D721Med (cell line): ENCODE data around the gene RPL41.

Experiments used
- DNase-seq: peaks from one replicate; pipeline ENCODE4 v3.0.0; 2011; ENCODE audit warnings: low spot score; ENCODE audit not compliant: insufficient read length
- FAIRE-seq: peaks from 2 replicates; lab custom pipeline; 2011; peaks lifted over from hg19 to GRCh38; lab: Jason Lieb, UNC
- TF ChIP-seq, protein P1 (sequence below): IDR thresholded peaks from 2 replicates; pipeline ENCODE4 v1.5.1; 2012; ENCODE audit warnings: mild to moderate bottlenecking, control low read depth; ENCODE audit not compliant: insufficient read depth; ENCODE audit errors: missing control alignments

The RPL41 gene

DNA sequence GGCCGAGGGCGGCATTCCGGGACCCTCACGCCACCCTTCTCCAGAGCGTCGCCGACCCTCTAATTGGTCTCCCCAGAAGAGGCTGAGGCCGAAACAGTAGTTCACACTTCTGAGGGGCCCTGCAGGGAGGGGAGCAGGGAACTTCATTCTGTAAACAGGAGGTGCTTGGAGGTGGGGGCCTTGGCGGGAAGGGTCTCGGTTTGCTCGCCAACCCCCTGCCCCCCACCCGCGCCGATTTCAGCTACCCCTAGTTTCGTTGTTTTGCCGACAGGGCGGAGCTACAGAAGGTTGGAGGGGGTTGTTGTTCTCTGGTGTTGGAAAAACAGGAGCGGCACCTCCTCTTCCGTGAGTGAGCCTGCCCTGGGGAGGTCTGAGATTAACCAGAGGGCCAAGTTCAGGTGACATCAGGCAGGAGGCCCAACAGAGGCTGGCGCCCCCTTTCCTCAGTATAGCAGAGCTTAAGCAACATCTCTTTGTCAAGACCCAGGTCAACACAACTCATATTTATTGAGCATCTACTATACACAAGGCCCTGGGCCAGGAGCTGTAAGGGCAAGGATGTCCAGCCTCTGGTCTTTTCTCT, 35.8 kb upstream of the RPL41 start:
- TF ChIP-seq, protein P1, sequence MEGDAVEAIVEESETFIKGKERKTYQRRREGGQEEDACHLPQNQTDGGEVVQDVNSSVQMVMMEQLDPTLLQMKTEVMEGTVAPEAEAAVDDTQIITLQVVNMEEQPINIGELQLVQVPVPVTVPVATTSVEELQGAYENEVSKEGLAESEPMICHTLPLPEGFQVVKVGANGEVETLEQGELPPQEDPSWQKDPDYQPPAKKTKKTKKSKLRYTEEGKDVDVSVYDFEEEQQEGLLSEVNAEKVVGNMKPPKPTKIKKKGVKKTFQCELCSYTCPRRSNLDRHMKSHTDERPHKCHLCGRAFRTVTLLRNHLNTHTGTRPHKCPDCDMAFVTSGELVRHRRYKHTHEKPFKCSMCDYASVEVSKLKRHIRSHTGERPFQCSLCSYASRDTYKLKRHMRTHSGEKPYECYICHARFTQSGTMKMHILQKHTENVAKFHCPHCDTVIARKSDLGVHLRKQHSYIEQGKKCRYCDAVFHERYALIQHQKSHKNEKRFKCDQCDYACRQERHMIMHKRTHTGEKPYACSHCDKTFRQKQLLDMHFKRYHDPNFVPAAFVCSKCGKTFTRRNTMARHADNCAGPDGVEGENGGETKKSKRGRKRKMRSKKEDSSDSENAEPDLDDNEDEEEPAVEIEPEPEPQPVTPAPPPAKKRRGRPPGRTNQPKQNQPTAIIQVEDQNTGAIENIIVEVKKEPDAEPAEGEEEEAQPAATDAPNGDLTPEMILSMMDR = no peak
- FAIRE-seq (no peak), DNase-seq (no peak)

DNA sequence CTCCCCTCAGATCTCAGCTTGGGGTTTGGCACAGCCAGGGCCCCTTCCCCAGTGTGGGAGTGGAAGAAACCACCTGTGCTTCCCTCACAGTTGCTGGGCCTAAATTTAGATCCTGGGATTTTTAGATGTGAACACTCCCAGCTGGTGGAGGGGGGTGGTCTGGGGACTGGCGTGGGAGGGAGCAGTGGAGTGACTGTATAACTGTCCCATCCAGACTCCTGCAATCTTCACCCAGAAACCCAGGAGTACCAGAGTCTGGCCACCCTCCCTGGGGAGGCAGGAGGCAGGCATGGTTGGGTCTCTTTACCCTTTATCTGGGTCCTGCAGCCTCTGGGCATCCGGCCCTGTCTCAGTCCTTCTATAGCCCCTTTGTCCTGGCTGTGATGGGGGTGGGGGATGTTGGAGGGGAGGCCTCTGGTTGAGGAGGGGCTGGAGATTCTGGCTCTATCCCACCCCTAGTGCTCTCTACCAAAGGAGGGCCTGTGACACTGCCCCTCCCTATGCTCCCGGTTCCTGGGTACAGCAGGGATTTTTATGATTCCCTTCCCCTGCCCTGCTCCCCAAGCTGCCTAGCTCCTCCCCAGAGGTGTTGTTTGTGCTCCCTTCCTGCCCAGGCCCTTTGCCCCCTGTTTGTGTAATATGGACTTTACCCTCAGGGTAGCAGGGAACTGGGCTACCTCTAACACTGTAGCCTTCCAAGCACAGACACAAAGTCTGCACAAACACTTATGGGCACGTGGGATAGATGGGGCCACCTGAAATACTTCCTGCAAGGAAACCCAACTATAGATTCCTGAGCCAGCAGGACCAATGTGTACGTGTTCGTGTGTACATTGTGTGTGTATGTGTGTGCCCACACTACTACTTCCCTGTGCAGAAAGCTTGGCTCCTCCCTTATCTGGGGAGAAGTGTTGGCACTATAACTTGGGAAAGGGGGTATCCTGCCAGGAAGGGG, 34.8 kb upstream of the RPL41 start:
- TF ChIP-seq, protein P1 = no peak
- FAIRE-seq (no peak), DNase-seq (no peak)

DNA sequence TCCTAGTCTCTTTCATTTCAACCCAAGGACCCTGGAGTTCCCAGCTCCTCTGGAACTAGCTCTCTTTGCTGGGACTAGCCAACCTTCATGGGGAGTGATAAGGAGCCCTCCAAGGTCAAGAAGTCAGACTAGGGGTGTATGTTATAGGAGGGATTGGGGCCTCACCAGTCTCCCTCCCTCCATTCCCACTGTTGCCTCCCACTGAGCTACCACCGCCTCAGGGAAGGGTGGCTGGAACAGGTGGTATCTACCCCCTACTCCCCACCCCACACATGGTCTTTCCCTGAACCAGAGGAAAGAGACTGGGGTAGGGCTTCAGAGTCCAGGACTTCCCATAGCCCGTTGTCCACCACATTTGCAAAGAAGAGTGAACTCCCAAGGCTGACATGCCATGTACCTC, 34.1 kb upstream of the RPL41 start:
- TF ChIP-seq, protein P1 = no peak
- DNase-seq (no peak), FAIRE-seq (no peak)

DNA sequence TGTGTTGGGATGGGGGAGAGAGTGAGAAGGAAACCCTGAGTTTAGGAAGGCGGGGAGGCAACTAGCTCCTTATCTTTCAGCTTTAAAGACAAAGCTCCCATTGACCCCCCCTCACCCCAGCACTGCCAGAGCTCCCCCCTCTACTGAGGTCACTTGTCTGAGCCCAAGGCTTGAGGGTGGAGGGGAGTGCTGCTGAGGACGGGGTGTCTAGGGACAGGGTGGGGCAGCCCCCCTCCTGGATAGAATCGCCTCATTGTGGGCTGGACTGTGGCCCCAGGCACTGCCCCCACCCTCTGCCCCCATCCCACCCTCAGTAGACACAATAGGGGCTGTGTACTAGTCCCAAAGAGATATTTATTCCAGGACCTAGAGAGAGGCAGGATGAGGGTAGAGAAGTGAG, 33.5 kb upstream of the RPL41 start:
- FAIRE-seq (no peak), DNase-seq (no peak)
- TF ChIP-seq, protein P1 = no peak

DNA sequence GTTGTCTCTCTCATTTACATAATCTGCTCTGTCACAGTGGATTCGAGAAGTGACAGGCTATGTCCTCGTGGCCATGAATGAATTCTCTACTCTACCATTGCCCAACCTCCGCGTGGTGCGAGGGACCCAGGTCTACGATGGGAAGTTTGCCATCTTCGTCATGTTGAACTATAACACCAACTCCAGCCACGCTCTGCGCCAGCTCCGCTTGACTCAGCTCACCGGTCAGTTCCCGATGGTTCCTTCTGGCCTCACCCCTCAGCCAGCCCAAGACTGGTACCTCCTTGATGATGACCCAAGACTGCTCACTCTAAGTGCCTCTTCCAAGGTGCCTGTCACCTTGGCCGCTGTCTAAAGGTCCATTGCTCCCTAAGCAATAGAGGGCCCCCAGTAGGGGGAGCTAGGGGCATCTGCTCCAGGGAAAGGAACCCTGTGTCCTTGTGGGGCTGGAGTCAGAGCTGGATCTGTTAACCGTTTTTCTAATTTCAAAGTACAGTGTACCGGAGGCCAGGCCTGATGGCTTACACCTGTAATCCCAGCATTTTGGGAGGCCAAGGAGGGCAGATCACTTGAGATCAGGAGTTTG, 31.4 kb upstream of the RPL41 start:
- DNase-seq = no peak
- no peak for FAIRE-seq
- TF ChIP-seq, protein P1 = peak; percentile 47

DNA sequence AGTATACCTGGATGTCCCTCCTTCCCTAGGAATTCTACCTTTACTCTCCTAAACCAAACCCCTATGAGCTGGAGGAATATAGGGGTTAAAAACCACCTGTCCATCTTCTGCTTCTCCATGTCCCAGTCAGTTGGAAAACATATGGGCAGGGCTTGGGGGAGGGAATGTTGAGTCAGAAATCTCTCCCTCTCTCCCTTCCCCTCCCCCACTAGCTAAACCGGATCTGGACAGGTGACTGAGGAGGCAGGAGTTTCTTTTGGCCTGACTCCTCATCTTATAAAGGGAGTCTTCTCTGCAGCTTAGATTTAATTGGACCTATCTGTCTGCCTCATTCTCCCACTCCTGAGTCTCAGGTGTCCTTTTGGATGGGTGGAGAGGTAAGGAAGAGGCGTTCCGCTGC, 30.3 kb upstream of the RPL41 start:
- TF ChIP-seq, protein P1 = no peak
- DNase-seq (no peak), FAIRE-seq (no peak)
